ENCODE measurements around the gene ITGA5.

Gene ITGA5

GRCh38 chr12:54419088-54419887 is at the start of gene ITGA5:
Gene ITGA5, minus strand, starts transcription at chr12:54419266. Its CDS starts 68 bp downstream, at chr12:54419198.
- DNase-seq (ENCODE audit: low read depth): peak; percentile 69

GRCh38 chr12:54465857-54466523 is 46.9 kb upstream of the ITGA5 start:
- DNase-seq (ENCODE audit: low read depth): no peak

GRCh38 chr12:54463484-54463883 is 44.4 kb upstream of the ITGA5 start:
- peak; percentile 50 for DNase-seq (ENCODE audit: low read depth)

DNA sequence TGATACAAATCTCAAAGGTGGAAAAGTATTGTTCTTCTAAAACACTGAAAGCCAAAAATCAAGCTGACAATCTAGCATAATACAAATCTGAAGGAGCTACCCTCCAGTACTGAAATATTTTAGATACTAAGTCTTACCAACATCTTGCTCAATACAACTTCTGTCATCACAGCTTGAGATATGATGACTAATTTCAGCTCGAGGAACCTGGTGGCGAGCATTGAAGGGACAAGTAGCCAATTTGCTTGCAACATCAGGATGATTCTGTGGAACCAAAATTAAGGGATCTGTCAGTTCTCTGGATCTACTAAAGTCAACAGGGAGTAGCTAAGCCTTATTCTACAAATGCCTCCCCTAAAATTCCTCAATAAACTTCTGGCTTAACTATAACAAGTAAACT is 44.0 kb upstream of the ITGA5 start:
- DNase-seq (ENCODE audit: low read depth): peak; percentile 93

GRCh38 chr12:54460317-54460923 is 41.4 kb upstream of the ITGA5 start:
- no peak for DNase-seq (ENCODE audit: low read depth)

DNA sequence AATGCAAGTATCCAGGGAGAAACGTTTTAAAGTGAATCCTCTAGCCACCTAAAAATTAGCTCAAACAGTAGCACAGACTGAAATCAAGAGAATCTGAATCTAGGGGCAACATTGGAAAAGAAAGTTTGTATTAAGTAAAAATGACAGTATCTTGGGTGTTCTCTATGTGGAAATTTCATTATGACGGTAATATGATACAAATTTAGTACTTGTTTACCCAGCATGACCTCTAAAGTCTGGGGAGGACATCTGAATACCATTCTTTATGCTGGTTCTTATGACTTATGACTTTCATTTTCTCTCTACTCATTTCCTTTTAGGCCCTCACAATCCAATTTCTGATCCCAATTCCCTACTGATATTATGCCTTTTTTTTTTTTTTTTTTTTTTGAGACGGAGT is 40.3 kb upstream of the ITGA5 start:
- peak; percentile 24 for DNase-seq (ENCODE audit: low read depth)

GRCh38 chr12:54455760-54456469 is 36.8 kb upstream of the ITGA5 start:
- DNase-seq (ENCODE audit: low read depth): no peak

GRCh38 chr12:54452628-54453027 is 33.6 kb upstream of the ITGA5 start:
- no peak for DNase-seq (ENCODE audit: low read depth)

DNA sequence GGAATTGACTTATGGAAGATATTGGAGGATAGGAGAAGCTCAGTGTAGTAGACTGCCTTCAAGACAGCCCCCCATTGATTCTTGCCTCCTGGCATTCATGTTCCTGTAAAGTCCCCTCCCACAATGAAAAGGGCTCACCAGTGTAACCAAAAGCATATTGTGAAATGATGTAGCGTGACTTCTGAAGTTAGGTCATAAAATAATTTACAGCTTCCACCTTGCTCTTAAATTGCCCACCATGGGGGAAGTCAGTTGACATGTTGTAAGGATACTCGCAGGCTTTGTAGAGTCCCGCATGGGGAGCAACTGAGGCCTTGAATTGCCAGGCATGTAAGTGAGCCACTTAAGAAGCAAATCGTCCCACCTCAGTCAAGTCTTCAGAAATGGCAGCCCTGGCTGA is 29.3 kb upstream of the ITGA5 start:
- DNase-seq (ENCODE audit: low read depth): no peak

DNA sequence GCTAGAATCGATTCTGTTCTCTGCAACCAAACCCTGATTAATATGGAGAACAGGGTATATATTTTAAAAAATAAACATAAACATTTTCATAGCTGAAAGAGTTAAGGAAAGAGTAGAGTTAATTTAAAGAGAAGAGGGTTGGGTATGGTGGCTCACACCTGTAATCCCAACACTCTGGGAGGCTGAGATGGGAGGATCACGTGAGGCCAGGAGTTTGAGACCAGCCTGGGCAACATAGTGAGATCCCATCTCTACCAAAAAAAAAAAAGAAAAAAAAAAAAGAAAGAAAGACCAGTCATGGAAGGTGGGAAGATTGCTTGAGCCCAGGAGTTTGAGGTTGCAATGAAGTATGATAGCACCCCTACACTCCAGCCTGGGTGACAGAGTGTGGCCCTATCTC is 28.9 kb upstream of the ITGA5 start:
- DNase-seq (ENCODE audit: low read depth): no peak

- DNase-seq (ENCODE audit: low read depth): no peak
Measured at GRCh38 chr12:54444206-54444605, 25.1 kb upstream of the ITGA5 start.

- DNase-seq (ENCODE audit: low read depth): no peak
Measured at GRCh38 chr12:54443446-54443845, 24.4 kb upstream of the ITGA5 start.

GRCh38 chr12:54442961-54443360 is 23.9 kb upstream of the ITGA5 start:
- DNase-seq (ENCODE audit: low read depth): no peak

- peak; percentile 21 for DNase-seq (ENCODE audit: low read depth)
Measured at GRCh38 chr12:54442099-54442498, 23.0 kb upstream of the ITGA5 start.

DNA sequence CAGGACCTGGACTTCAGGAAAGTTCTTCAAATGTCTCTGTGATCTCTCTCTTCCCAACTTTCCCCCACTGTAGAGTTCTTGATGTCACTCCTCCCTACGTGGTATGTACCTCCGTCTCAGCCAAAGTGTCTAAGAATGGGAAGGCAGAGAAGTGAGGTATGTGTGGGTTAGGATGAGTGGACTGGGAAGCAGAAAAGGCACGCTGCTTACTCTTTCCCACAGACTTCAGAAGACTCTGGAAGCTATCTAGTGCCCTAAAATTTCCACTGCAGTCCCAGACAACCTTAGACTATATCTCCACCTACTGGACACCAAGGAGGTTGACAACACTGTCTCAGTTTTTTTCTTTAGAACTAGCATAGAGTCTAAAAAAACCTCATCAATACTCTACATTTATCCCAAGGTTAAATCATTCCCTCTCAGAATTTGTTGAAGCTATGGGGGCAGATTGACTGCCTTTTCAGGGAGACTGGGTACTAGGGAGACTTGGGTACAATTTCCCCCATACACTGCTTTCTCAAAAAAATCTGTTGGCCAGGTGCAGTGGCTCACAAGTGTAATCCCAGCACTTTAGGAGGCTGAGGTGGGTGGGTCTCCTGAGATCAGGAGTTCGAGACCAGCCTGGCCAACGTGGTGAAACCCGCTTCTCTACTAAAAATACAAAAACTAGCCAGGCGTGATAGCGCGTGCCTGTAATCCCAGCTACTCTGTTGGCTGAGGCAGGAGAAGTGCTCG is 20.6 kb upstream of the ITGA5 start:
- peak; percentile 67 for DNase-seq (ENCODE audit: low read depth)

DNA sequence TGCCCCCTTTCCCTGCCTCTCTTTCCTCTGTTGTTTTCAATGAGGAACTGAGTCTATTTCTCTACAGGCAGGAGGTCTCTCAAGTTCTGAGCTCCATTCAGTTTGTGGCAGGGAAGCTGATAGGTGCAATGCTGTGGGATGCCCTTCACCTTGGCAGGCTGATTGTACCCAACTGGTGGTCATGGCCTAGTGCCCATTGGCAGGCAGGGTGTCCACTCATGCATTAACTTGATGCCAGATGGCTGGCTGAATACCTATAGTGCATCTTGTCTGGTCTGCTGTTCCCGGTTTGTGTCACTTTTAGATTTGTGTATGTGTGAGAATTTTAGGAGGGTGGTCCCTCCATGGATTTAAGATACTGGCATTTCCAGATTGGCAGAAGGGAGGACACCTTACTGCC is 20.0 kb upstream of the ITGA5 start:
- no peak for DNase-seq (ENCODE audit: low read depth)

- no peak for DNase-seq (ENCODE audit: low read depth)
Measured at GRCh38 chr12:54438517-54438916, 19.5 kb upstream of the ITGA5 start.

- DNase-seq (ENCODE audit: low read depth): no peak
Measured at GRCh38 chr12:54437697-54438096, 18.6 kb upstream of the ITGA5 start.

- no peak for DNase-seq (ENCODE audit: low read depth)
Measured at GRCh38 chr12:54437243-54437642, 18.2 kb upstream of the ITGA5 start.

DNA sequence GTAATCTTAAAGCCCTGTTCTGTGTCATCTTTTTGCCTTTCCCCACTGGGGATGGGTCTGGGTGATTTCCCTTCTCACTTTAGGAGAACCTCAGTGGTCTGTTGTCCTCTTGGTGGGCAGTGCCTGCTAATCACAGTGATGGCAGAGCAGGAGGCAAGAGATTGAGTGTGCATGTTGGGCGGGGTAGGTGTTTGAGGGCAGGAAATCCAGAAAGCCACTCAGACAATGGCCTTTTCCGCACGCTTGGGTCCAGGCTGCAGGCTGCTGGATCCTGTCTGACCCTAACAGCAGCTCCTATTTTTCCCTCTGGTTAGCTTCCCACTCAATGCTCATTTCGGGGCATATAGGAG is 13.7 kb upstream of the ITGA5 start:
- no peak for DNase-seq (ENCODE audit: low read depth)

- DNase-seq (ENCODE audit: low read depth): no peak
Measured at GRCh38 chr12:54431911-54432814, 13.1 kb upstream of the ITGA5 start.
